Glutamatergic neuron (in vitro differentiated cells): ENCODE results near the gene ARL11. TPM values are rescaled to one million over a fixed set of nuclear protein-coding genes. Genes with fewer than 3 reads are reported as not detected.
"Not testable (repeated sequence)": the region's sequence is repeated elsewhere in the genome, so short reads cannot be mapped to it uniquely, and the experiment has no call there.

ENCODE experiments used
- DNase-seq: peaks from one replicate; pipeline ENCODE4 v3.0.0; 2022
- H3K27ac Mint-ChIP-seq: one replicate; pipeline ENCODE4 v1.8.0; 2020; ENCODE audit warnings: mild to moderate bottlenecking, mixed read lengths, inconsistent platforms; ENCODE audit not compliant: unreplicated experiment
- H3K27me3 Mint-ChIP-seq: one replicate; pipeline ENCODE4 v1.8.0; 2020; ENCODE audit warnings: mild to moderate bottlenecking, moderate library complexity, mixed read lengths, inconsistent platforms; ENCODE audit not compliant: unreplicated experiment
- H3K36me3 Mint-ChIP-seq: one replicate; pipeline ENCODE4 v1.8.0; 2020; ENCODE audit warnings: mild to moderate bottlenecking, mixed read lengths, inconsistent platforms; ENCODE audit not compliant: unreplicated experiment
- H3K4me1 Mint-ChIP-seq: one replicate; pipeline ENCODE4 v1.8.0; 2020; ENCODE audit warnings: mild to moderate bottlenecking, low read depth, mixed read lengths, inconsistent platforms; ENCODE audit not compliant: unreplicated experiment
- H3K4me3 Mint-ChIP-seq: one replicate; pipeline ENCODE4 v1.8.0; 2020; ENCODE audit warnings: mild to moderate bottlenecking, mixed read lengths, inconsistent platforms; ENCODE audit not compliant: unreplicated experiment
- H3K9me3 Mint-ChIP-seq: one replicate; pipeline ENCODE4 v1.8.0; 2020; ENCODE audit warnings: mild to moderate bottlenecking, moderate library complexity, mixed read lengths, inconsistent platforms; ENCODE audit not compliant: unreplicated experiment
- CTCF ChIP-seq: fragments of 200-600 bp; sonication (generic); IDR thresholded peaks from one replicate; pipeline ENCODE4 v1.5.0; 2021; ENCODE audit not compliant: partially characterized antibody, unreplicated experiment
- total RNA-seq: library from RNA; stranded (reverse); fragmentation: NEBNext Ultra II Directional; extraction: Animal tissue kit (Norgen Biotek cat#: 25700); gene quantifications from one replicate; pipeline ENCODE4 v1.2.1, GENCODE V29; 2021; ENCODE audit not compliant: unreplicated experiment

Gene ARL11
- total RNA-seq, 1 donor from 2014 or later = not detected

- no peak overlapping the region for H3K4me3 Mint-ChIP-seq
- peaks cover 4% of the 10 kb centered on the region for H3K4me1 Mint-ChIP-seq
- H3K36me3 Mint-ChIP-seq = no peaks in the 10 kb centered on the region
- no peaks in the 10 kb centered on the region for H3K9me3 Mint-ChIP-seq
- no peak overlapping the region for H3K27ac Mint-ChIP-seq
- peak; percentile 21 for TF ChIP-seq CTCF
- DNase-seq = peak; percentile 81
- no peaks in the 10 kb centered on the region for H3K27me3 Mint-ChIP-seq
These were observed 21.3 kb upstream of the ARL11 start for GRCh38 chr13:49606747-49607648.

GRCh38 chr13:49607761-49608160, 20.5 kb upstream of the ARL11 start:
- Mint-ChIP-seq H3K4me3 (no peak overlapping the region), H3K36me3 (no peaks in the 10 kb centered on the region), H3K4me1 (peaks cover 4% of the 10 kb centered on the region), H3K9me3 (no peaks in the 10 kb centered on the region), H3K27ac (no peak overlapping the region), H3K27me3 (no peaks in the 10 kb centered on the region)
- TF ChIP-seq CTCF = no peak
- no peak for DNase-seq

GRCh38 chr13:49608651-49609331, 19.5 kb upstream of the ARL11 start:
- H3K36me3 Mint-ChIP-seq = no peaks in the 10 kb centered on the region
- H3K27me3 Mint-ChIP-seq = no peaks in the 10 kb centered on the region
- H3K4me3 Mint-ChIP-seq = no peak overlapping the region
- no peak for TF ChIP-seq CTCF
- H3K27ac Mint-ChIP-seq = no peak overlapping the region
- no peaks in the 10 kb centered on the region for H3K9me3 Mint-ChIP-seq
- DNase-seq = no peak
- peaks cover 4% of the 10 kb centered on the region for H3K4me1 Mint-ChIP-seq

GRCh38 chr13:49610176-49610575, 18.1 kb upstream of the ARL11 start:
- no peaks in the 10 kb centered on the region for H3K9me3 Mint-ChIP-seq
- H3K4me3 Mint-ChIP-seq = no peak overlapping the region
- no peak overlapping the region for H3K27ac Mint-ChIP-seq
- no peak for TF ChIP-seq CTCF
- peak; percentile 40 for DNase-seq
- no peaks in the 10 kb centered on the region for H3K27me3 Mint-ChIP-seq
- H3K4me1 Mint-ChIP-seq = peaks cover 4% of the 10 kb centered on the region
- no peaks in the 10 kb centered on the region for H3K36me3 Mint-ChIP-seq

- not testable (repeated sequence) for H3K36me3 Mint-ChIP-seq, DNase-seq, H3K27ac Mint-ChIP-seq, H3K4me3 Mint-ChIP-seq, H3K27me3 Mint-ChIP-seq, H3K9me3 Mint-ChIP-seq, H3K4me1 Mint-ChIP-seq
These were observed 16.3 kb upstream of the ARL11 start for GRCh38 chr13:49612042-49612441.
